Measurements from ENCODE around the gene RASAL2.
"Not testable (repeated sequence)": the region's sequence is repeated elsewhere in the genome, so short reads cannot be mapped to it uniquely, and the experiment has no call there.

The RASAL2 gene

DNA sequence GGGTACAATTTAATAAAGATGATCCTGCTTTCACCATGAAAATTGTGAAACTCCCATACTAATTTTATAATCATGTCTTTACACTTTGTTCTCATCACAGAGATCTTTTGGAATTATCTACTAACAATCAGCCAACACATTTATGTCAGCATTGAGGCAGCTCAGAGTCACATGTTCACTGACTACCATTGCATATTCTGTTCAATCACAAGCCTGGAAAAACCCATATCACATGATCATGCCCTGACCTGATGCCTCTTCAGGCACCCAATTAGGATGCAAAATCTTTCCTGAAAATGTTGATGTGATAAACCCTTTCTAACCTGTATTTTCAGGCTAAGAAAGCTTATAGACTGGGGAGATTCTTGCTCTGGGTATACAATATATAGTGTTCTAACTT, 21.6 kb upstream of the RASAL2 start:
- DNase-seq: no peak

DNA sequence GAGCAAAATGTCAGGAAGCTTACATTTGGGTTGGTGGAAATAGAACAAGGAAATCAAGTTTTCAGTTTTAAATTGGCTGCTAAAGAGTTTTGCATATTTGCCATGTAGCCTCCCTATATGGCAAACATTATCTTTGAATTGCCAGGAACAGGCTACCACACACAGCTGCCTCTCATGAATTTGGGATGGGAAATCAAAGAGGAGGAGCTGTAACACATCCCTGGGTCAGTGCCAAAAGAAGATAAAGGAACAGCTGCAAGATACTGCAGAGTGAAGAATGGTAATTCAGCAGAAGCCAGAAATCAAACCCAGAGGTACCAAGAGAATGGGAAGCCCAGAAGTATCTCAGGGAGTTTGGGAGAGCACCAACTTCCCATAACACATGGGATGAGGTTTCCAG, 18.6 kb upstream of the RASAL2 start:
- DNase-seq: no peak

DNA sequence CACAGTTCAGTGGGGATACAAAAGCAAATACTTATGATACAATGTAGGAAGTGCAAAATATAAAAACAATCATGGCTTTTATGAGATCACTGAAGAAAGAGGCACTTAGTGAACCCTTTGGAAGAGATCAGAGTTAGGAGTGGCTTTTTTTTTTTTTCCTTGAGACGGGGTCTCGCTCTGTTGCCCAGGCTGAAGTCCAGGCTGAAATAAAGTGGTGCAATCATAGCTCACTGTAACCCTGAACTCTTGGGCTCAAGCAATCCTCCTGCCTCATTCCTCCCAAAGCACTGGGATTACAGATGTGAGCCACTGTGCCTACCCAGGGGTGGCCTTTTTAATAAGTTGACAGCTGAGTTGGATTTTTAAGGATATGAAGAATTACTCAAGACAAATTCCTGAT, 17.3 kb upstream of the RASAL2 start:
- no peak for DNase-seq

DNA sequence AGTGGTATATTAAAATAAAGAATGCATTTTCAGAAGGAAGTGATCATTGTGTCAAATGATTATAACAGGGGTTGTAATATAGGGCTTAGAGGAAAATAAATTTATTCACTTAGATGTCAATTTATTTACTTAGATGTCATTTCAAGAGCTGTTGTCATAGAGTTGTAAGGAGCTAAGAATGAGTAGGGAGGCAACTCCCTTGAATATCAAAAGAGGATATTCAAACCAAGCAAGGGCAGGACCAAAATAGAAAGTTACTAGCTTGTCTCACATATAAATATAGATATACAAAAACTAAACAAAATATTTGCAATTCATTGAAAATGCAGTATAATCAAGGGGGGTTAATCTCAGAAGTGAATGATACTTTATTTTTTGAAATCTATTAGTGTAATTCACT, 16.0 kb upstream of the RASAL2 start:
- no peak for DNase-seq

DNA sequence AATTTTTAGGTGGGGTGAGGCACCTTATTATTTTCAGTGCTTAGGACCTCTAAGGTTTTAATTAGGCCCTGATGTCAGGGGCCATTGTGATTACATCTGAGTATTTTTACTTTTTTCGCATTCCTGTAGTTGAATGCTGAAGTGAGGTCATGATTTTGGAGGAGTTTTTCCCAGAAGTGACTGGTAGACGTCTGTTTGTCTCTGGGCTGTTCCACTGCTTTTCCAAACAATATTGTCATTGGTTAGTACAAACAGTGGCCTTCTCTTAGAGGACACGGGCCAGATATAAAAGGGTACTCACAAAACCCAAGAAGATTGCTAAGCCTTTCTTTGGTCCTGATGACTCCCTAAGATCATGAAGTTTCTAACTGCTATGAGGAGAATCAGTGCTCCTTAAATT, 7.6 kb upstream of the RASAL2 start:
- DNase-seq: no peak

DNA sequence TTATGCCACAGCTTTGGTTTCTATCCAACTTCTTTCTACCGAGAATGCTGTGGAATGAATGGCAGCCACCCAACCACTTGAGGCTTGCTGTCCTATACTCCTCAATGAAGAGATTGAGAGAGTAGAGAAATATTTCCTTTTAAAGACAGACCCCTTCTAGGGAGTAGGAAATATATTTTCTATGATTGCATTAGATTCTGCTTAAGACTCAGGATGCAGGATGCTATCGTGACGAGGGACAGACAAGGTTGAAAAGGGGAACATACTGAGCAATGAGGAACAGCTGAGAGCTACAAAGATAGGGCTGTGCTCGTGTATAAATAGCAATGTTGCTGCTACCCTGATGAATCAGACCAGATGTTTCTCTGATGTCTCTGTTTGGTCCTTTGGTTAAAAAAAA, 7.1 kb upstream of the RASAL2 start:
- DNase-seq: no peak

DNA sequence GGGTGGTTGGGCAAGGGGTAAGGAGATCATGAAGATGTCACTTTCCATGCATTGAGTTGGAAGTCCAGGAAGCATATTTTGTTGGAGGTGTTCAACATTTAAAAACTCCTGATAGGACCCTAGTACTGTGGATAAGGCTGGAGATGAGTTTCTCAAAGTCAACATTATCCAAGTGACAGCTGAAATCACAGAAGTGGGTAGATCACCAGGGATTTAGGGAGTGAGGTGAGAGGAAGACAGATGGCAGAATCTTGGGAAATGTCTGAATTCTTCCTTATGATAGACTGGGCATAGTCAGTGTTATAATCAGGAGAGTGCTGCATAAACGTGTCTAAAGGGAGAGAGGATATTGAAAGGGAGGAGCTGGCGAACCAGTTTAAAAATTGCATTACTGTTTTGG, 5.3 kb upstream of the RASAL2 start:
- no peak for DNase-seq

DNA sequence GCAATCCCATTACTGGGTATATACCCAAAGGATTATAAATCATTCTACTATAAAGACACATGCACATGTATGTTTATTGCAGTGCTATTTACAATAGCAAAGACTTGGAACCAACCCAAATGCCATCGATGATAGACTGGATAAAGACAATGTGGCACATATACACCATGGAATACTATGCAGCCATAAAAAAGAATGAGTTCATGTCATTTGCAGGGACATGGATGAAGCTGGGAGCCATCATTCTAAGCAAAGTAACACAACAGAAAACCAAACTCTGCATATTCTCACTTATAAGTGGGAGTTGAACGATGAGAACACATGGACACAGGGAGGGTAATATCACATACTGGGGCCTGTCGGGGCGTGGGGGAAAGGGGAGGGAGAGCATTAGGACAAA, 2.5 kb upstream of the RASAL2 start:
- not testable (repeated sequence) for DNase-seq

DNA sequence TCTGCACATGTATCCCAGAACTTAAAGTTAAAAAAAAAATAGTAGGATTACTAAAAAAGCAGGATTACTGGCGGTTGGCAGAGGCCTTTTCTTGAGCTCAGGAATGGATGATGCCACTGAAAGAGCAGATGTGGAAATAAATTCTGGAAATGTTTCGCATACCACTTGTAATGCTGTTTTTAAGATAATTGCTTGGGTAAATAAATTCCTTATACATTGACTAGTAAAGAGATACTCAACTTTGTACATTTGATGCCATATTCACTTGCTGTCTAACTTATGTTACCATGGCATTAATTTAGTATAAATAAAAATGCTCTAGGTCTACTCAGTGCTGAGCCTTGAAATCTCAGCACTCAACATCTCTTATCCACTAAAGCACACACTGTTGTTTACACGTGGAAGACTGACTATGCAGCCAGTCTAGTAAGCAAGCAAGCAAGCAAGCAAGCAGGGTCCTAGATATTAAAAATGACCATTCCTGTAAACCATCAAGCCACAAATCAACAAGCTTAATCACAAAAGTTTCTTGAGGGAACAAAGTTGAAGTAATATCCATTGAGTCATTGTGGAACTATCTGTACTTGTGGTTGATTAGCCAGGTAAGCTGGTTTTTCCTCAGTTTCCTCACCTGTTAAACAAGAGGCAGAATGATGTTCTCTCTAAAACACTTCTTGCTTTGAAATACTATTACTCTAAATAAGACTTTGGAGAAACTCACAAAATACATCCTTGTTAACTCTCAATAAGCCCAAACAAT, 1.7 kb upstream of the RASAL2 start:
- no peak for DNase-seq

DNA sequence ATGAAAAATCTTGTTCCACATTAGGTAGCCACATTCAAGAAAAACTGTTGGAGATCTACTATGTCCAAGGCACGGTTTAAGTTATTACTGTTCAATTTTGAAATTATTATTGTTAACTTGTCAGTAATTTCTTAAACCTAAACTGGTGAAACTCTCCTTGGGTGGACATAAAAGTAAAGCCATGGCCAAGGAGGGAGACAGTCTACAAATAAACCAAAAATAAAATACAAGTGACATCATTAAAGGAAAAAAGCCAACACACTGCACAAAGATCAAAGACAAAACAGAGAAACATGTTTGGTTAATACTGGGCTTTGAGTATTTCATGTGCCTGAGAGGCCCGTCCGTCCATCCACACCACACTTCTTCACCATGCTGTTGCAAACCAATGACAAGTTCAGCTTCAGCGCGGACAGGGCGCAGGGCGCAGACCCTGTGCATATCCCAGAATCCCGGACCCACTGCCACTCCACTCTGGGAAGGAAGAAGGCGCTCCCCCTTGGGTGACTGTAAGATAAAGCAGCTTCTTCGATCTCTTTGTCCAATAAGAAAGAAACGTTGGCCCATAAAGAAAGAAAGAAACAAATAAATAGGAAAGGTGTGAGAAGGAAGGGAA, 918 bp upstream of the RASAL2 start:
- no peak for DNase-seq

DNA sequence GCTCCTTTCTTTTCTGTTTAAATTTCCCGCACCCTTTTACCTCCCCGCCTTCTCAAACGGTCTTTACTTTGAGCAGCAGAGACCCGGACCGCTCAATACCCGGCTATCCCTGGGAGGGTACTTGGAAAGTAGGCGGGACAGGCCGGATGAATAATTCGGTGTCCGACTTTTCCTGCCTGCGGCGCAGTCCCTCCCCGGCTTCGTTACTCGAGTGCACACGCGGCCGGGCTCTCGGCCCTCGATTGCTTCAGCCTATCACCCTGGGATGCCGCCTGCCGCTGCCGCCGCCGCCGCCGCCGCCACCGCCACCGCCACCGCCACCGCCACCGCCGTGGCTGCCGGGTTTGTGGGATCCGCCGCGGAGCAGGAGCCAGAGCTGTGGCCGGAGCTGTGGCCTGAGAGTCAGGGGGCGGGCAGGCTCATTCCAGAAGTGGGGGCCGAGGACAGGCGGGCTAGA, 382 bp upstream of the RASAL2 start:
- DNase-seq: peak; percentile 44

DNA sequence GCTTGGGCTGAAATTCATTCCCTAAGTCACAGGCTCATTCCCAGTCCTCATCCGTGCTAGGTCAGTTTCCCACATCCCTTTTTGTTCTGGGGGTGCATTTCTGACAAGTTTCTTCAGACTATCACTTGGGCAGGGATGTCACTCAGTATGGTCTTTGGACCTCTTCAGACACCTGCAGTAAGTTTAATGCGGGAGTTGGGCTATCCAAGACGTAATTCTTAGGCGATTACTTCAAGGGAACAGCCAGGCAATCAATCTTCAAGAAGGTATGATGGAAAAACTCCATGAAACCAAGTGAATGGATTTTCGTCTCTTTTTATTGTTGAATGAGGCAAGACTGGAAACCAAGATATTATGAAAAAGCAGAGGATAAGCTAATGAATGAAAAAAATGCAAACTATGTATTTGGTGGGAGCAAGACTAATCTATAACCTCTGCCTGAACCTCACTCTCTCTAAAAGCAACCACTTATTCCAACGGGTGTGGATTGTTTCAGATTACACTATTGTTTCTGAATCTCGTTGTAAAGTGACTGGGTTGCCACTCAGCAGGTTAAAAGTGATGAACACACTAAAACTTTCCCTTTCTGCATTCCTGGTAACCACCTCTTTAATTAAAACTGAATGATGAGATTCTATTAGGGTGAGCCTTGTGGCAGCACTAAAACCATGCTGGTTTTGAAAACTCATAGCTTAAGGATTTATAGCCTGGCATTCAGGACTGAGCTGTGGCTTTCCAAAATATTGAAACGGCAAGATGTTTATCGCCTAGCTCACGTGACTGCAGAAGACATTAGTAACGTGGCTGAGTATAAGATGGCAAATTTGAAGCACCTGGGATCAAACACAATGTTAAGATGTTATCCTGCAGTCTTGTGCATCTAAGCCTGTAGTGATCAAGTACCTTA, 1.1 kb downstream of the RASAL2 start:
- DNase-seq: no peak

DNA sequence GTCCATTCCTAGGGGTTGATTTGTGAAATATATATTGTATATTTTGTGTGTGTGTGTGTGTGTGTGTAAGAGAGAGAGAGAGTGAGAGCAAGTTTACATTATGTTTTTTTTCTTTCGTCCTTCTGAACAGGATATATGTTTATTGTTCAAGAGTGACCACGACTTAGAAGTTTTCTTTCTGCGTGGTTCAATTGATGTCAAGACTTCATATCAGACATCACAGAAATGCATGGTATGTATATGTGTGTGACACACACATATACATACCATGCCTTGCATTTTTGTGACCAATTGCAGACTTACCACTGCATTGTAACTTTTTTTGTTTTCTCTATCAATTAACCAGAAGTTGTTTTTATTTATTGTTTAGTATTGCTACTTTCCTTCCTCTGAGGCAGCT, 2.5 kb downstream of the RASAL2 start:
- DNase-seq: no peak

DNA sequence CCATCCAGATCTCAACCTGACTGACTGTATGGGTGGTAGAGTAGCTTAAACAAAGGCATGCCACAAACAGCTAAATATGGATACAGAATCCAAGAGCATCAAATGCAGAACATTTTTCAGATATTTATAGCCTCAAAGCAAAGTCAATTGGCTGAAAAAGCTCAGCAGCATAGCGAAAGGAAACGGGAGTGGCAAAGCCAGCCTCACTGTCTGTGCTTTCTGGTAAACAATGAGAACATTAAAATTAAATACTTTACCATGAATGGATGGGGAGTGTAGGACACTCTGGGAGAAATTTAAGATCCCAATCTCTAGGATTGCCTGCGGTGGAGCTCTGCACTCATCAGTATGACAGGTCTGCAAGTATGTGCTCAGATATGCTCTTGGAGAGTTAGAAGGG, 4.4 kb downstream of the RASAL2 start:
- DNase-seq: no peak

DNA sequence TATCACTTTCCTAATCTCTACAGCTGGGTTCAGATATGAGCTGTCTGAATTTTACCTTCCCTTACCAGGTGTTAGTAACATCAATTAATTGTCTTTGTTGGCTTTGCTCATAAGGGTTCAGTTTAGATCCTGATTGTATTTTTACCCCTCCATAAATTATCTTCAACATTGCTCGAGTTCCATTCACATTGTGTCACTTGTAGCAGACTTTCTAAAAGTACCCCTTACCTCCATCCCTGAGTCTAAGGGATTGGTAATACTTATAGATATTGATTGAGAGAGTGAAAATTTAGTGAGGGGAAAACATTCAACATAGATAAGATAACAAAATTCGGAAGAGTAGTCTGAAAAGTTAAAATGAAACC, 7.3 kb downstream of the RASAL2 start:
- no peak for DNase-seq

DNA sequence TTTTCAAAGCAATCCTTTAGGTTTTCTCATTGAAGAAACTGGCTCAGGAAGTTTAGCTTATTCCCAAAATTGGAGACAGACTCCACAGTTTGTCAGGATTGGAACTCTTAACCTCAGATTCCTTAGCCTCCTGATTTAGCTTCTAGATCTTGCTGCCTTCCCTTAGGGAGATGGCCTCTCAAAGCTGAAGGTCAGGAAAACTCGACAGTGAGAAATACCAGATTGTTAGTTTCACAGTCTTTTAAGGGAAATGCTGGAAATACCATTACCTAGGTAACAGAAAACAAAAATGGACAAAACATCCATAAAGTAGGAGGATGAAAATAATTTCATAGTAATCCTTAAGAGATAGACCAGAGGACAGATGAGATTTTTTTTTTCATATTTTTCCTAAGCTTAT, 7.8 kb downstream of the RASAL2 start:
- DNase-seq: no peak

DNA sequence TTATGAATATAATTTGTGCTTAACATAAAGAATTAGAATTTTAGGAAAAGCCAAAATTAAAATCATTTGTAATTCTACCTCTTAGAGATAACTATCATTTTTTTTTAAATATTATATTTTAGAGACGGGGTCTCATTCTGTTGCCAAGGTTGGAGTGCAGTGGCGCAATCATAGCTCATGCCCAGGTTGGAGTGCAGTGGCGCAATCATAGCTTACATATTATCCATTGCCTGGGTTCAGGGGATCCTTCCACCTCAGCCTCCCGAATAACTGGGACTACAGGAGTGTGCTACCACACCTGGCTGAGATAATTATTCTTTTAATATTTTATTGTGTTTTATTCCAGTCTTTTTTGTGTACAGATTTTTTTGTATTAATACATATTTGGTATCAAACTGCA, 8.3 kb downstream of the RASAL2 start:
- DNase-seq: no peak

DNA sequence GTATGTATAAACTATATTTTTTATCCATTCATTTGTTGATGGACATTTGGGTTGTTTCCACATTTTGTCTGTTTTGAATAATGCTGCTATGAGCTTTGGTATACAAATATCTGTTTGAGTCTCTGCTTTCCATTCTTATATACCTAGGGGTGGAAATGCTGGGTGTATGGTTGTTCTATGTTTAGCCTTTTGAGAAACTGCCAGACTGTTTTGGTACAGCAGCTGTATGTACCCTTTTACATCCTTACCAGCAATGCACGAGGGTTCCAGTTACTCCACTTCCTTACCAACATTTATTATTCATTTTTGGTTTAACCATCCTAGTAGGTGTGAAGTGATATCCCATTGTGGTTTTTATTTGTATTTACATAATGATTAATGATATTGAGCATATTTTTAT, 13.9 kb downstream of the RASAL2 start:
- no peak for DNase-seq

DNA sequence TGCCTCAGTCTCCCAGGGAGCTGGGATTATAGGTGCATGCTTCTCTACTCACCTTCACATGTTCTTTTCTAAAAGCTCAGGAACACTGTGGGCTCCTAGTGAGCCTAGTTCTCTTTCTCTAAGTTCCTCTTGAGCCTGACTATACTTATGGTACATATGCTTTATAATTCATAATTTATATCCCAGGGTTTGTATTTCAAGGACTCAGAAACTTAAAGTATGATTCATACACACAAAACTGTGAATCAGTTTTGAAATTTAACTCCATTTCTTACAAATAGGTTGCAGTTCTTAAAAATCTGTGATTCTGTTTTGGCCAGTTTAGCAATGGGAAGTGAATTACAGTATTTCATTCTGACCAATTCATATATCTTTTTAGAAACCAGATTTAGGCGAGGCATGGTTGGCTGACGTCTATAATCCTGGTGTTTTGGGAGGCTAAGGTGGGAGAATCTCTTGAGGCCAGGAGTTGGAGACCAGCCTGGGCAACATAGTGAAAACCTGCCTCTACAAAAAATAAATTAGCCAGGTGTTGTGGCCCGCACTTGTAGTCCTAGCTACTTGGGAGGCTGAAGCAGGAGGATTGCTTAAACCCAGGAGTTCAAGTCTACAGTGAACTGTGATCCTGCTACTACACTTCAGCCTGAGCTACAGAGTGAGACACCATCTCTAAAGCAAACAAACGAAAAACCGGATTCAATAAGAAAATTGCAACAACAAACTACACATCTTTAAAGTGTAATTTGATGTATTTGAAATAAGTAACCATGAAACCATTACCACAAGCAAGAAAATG, 15.6 kb downstream of the RASAL2 start:
- DNase-seq: no peak

DNA sequence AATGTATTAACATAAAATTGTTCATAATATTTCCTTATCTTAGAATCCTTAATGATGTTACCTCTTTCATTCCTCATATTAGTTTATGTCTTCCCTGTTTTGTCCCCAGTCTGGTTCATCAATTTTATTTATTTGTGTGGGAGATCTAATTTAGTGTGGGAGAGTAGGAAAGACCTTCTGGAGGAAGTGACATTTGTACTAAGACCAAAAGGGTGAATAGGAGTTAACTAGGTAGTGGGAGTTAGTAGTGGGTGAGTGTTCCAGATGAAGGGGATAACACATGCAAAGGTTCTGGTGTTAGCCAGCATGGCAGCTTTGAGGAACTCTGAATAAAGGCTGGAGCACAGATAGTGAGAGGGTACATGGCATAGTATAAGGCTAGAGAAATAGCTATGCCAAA, 21.4 kb downstream of the RASAL2 start:
- DNase-seq: no peak

DNA sequence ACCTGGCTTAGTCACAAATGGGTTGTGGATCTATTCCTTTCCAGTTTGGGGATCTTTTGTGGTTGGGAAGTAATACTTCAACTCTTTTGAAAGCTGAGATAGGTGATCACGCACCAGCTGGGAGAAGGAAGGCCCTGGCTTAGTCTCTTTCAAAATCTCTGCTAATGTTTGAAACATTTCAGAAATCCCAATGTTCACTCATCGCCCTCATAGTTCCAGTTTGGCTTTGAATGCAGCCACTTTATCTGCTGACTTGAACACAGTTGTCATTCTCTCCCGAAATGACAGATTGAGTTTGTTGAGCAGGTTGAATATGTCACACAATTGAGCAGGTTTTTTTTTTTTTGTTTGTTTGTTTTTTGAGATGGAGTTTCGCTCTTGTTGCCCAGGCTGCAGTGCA, 24.6 kb downstream of the RASAL2 start:
- DNase-seq: no peak

DNA sequence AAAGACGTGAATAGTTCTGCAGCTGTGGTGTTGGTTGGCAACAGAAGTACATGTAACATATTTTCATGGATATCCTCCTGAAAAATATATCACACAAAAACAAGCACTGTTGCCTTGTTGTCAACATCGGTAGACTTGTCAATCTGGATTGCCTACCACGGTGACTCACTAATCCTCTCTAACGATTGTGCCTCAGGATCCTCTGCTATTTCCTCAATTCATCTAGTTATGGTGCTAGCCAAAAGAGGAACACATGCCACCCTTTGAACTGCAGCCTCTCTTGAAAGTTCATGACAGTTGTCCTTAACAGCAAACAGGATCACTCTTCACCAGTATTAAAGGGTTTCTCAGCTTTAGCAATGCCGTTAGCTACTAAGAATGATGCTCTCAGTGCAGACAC, 25.7 kb downstream of the RASAL2 start:
- DNase-seq: no peak

DNA sequence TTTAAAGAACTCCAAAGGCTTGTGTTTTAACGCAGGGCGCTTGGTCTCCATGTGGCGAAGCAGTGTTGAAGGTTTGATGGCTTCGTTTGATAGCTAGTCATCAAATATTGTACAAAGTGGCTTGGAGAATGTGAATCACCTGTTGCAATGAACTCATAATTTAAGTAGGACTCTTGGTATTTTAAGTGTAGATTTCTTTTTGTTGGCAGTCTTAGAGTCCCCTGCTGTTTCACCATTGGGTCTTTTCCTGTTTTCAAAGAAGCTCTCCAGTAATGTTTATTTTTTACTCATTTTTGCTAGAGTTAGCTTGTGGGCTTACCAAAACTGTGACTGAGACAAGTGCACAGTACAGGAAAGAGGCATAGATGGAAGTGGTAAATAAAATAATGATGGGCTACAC, 26.2 kb downstream of the RASAL2 start:
- DNase-seq: no peak

Data from activated naive CD4-positive, alpha-beta T cell treated with anti-CD3 and anti-CD28 coated beads, Interleukin-2, amount 50 U/mL, for 16 hours (primary cell).